T-helper 22 cell (primary cell): Measurements from ENCODE around the gene ARAP1.
A peak's percentile ranks its signal among the peaks of the same experiment; 100 is the strongest.

ENCODE experiments used
- DNase-seq: peaks from one replicate; pipeline ENCODE4 v3.0.0-alpha.2; 2020; ENCODE audit warnings: low read depth

ARAP1 gene

DNA sequence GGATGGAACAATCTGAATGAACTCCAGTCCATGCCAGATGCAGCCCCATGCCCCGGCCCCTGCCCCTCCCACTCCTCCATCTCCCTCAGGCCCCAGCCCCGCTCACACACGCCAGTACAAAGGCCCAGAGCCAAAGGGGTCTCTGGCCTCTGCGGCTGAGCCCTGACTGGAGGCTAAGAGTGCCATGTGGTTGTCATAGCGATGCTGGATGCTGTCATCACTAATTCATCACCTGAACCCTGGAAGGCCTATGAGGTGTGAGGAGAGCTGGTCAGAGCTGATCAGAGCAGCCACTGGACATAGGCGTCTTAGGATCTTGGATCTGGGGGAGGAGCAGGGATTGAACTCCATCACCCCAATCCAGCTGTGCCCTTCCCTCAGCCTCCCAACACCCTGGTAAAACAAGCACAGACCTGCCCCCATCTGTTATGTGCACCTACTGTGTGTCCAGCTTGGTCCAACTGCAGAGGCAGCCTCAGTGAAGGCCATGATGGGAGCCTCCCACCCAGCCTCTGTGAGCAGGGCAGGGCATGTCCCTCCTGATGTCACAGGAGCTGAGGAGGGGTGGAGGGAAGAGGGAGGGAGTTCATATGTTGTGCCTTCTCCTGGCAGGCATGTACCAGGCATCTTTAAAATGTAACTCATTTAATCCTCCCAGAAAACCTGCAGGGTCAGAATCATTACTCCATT is 94.7 kb downstream of the ARAP1 start:
- DNase-seq: no peak

- no peak for DNase-seq
Observed at GRCh38 chr11:72655896-72656464, 96.2 kb downstream of the ARAP1 start.

DNA sequence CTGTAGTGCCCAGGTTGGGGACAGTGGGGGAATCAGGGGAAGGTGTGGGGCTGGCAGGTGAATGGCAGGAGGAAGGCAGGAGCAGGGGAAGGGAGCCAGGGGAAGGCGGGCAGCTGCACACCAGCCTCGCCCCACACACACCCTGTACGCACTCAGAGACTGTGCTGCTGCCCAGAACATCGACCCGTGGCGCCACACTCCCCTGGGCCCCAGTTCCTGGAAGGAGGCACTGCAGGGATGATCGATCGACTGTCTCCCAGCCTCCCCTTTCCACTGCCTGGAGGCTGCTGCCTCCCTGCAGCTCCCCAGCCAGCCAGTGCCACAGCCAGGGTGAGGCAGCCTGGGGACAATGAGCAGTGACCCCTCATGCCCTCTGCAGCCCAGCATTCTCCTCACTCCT is 97.2 kb downstream of the ARAP1 start:
- DNase-seq: no peak

DNA sequence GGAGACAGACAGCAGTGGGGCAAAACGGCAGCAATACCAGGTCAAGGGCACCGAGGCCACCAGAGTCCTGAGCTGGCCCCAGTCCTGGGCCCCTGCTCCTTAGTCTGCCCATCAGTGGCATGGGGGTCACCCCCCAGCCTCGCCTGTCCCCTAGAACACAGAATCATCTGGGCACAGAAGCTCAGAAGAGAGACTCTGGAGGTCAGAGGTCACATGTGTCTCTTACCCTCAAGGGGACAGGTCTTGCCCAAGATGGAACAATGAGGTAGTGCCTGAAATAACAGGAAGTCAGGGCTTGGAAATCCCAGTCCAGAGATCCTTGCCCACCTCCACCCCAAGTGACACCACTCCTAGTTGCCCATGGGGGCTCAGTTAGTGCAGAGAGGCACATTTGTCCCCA is 98.6 kb downstream of the ARAP1 start:
- DNase-seq: no peak

GRCh38 chr11:72652873-72653630 is 99.2 kb downstream of the ARAP1 start:
- no peak for DNase-seq

DNA sequence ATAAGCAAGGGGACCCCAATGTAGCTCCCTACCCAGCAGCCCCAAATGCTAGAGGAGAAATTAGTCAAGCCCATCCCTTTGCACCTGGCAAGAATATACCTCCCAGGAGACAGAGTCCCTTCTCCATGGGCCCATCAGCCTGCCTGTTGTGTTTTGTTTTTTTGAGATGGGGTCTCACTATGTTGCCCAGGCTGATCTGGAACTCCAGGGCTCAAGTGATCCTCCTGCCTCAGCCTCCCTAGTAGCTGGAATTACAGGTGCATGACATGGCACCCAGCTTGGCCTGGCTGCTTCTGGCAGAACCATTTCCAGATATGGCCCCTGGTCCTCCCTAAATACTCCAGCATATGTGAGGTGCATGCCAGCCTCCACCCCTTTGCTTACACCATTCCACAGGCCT is 100.1 kb downstream of the ARAP1 start:
- DNase-seq: no peak

DNA sequence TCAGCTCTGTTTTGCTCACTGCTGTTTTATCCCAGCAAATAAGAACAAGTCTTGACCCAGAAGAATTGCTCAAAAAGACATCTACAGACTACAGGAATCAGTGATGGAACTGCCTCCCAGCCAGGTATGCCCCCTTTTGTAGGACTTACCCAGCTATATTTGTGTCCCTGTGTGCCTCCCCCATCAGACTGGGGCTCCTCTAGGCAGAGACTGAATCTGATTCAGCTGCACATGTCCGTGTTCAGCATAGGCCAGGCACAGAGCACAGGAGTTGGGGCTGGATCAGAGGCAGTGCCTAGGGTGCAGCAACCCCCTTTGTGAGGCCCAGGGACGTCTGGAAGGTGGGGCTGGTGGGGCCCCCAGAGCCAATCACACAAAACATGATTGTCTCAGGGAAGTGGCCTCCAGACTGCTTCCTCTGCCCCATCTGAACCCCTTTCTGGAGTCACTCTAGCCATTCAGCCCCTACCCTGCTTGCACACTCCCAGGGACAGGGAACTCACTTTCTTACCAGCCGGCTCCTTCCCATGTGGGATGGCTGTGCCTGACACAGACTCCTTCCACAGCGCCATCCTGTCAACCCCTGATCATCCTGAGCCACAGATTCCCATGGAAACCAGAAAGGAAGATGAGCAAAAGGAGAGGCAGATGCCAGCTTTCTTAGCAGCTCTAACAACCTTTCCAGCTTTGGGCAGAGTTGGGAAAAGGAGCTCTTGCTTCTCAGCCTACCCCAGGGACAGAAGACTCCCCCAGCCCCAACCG is 102.8 kb downstream of the ARAP1 start:
- DNase-seq: no peak

GRCh38 chr11:72648384-72649136 is 103.6 kb downstream of the ARAP1 start:
- no peak for DNase-seq

DNA sequence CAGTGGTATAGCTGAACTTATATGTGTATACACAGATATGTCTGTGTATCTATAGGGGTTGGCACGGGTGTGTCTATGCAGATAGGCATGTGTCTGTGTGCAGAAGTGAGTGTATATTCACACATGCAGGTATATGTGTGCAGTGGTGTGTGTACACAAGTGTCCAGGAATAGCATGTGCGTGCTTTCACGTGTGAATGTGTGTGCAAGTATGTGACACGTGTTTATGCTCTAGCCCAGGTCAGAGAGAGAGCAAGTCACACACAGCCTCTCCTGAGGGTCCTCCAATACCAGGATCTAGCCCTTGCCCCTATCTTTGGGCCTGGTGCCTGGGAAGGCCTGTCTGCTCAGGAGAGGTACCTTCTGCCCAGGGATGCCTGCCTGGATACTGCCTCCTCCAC is 104.3 kb downstream of the ARAP1 start:
- no peak for DNase-seq

DNA sequence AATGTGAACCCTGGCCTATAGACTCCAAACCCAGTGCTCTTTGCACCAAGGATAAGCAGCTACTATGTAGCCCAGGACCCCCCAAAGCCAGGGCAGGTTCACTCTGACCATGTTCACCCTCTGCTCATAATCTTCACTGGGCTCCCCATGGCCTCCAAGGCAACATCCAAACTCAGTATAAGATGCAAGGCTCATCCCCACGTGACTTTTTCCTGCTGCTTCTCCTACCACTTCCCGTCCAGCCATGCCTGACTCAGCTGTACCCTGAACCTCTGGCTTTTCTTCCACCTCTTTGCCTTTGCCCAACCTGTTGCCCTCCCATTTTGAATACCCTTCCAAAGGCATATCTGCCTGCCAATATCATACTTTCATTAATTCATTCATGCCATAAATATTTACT is 105.7 kb downstream of the ARAP1 start:
- no peak for DNase-seq

DNA sequence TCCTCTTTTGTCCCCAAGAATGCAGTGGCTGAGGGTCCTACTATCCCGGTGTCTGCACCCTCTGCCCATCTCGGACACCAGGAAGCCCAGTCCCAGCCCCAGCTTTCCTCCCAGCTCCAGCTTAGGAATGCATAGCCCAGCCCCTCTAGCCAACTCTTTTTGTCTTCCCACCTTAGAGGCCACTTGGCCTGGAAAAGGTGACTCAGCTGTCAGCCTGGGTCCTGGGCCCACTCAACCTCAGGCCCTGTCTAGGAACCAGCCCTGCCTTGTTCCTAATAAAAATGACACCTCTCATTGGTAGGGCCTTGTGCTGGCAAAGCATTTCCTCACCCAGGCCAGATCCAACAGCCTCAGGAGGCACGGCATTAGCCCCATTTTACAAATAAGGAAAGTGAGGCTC is 106.2 kb downstream of the ARAP1 start:
- DNase-seq: no peak

DNA sequence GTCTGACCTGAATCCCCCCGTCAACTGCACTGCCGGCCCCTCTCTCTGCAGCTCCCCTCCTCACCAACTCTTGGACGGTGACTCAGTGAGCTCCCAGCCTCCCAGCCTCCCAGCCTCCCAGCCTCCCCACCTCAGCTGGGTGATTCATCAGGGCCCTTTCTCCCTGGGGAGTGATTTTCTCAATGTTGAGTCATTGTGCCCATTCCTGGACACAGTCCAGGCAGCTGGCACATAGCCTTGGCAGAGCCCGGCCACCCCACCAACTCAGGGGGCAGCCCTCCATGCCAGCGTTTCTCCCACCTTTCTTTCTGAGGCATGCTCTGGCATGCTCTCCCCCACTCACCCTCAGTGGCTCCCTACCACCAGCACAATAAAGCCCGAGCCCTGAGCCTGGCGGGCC is 108.7 kb downstream of the ARAP1 start:
- DNase-seq: no peak

GRCh38 chr11:72642884-72643522 is 109.2 kb downstream of the ARAP1 start:
- DNase-seq: peak; percentile 21

DNA sequence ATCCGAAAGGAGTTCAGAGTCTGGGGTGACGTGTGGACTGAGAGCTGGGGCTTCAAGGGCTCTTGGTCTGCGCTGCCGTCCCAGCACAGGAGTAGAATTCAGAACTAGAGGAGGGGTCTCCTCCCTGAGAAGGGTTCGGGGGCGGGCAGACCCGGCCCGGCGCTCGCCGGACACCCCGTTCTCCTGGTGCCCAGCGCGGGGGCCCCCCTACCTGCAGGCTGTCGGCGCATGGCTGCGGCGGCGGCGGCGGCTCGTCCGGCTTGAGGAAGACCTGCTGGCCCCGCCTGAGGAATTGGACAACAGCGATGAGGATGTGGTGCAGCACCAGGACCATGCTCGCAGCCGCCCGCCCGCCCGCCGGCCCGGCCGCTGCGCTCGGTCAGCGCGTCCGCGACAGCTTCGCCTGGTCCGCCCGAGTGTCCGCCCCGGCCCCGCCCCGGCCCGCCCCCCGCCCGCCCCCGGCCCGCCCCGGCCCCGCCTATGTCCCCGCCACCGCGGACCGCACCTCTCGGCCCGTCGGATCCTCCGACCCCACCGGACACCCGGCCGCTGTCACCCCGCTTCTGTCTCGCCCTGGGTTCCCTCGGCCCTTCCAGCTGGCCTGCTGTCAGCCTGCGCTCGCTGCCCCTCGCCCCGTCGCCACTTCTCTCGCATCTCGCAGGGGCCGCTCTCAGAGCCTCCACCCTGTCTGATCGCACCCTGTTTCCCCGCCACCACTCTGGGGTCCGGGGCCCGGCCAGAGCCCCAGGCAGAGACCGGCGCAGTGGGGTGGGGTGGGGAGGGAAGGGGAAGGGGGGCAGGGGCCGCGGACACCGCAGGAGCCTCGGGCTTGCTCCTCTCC is 109.9 kb downstream of the ARAP1 start:
- no peak for DNase-seq

DNA sequence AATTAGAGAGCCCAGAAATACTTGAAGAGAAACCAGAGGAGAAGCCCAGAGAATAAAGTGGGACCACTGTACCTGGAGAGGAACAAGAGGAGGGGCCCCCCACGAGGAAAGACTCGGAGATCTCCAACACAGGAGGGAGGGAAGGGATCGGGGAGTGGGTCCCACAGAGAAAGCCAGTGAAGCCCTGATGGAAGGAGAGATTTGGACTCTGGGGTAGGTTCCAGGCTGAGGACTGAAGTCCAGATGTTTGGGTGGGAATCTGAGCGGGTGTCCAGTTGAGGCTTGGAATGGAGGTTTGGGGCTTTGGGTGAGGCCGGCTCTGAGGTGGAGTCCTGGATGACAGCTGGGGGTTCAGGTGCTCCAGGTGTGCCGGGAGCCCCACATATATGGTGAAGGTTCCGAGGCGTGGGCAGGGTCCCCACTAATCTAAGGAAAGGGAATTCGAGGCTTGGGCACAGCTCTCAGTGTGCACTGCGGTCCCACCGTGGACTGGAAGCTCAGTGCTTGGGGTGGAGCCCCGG is 110.6 kb downstream of the ARAP1 start:
- DNase-seq: no peak

GRCh38 chr11:72639502-72640375 is 112.5 kb downstream of the ARAP1 start:
- DNase-seq: no peak

GRCh38 chr11:72637926-72638325 is 114.3 kb downstream of the ARAP1 start:
- no peak for DNase-seq

DNA sequence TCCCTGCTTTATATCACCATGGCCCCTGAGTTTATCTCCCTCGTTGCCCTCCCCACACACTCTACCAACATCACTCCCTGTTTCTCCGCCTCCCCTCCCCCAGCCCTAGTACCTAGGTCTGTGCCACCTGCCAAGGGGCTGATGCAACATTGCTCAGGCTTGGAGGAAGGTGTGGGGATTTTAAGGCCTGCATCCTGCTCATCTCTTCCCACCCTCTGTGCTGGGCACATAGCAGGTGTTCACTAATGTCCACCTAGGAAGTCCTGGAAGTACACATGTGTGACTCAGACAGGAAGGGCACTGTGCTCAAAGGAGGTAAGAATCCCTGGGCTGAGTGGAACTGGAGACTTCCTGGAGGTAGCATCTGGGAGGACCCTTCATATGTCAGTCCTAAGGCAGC is 115.0 kb downstream of the ARAP1 start:
- no peak for DNase-seq

DNA sequence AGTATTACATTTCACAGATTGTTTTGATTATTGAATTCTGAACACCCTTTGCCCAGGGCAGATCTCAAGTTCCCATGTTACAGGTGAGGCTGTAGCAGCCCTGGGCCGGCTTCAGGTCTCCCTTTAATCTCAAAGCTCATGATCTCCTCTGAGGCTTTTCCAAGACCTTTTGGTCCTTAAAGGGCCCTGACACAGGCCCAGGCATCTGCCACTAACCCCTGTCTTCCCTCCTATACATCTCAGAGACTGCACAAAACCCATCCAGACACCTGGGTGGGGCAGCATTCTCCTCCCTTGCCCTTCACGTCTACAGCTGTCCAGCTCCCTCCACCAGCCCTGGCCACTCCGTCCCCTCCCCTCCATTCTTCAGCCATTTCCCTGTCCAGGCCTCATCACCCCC is 115.8 kb downstream of the ARAP1 start:
- no peak for DNase-seq
